Measurements from ENCODE around the gene MANSC4. TPM values are rescaled to one million over a fixed set of nuclear protein-coding genes. Genes with fewer than 3 reads are reported as not detected.

Gene MANSC4
- total and polyA plus RNA-seq, 2 donors (not counting 3 experiments of a cell fraction or from before 2014, with no cell fraction given): not detected

DNA sequence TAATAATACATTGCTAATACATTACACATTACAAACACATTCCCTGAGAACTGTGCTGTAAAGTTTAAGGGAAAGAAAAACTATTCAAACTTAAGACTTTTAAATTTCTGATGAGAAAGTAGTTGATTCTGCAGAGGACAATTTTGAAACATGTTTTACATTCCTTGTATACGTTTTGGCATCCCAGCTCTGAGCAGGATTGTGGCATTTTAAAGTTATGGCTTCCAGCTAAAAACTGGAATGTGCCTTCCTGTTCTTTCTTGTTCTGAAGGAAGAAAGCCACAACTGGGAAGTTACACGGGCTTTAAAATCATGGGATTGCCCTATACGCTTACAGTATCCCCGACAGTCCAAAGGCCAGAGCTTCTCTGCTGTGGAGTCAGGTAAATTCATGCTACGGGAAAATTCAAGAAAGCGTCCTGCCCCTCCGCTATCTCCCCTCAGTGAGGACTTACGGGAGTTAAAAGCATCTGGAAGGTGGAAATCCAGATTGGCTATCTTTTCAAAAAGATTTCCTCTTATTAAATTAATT lies 10.8 kb downstream of the MANSC4 start:
- CTCF ChIA-PET: no interaction called here
- no peaks in the 10 kb centered on the region for H3K36me3 ChIP-seq (ENCODE audit: control insufficient read depth in 2 of 2, extremely low read depth in 1 of 2, insufficient read depth in 2 of 2, low read length in 2 of 2)
- no peak overlapping the region for H3K27ac ChIP-seq (ENCODE audit: insufficient read depth, low read depth, low read length)
- no peaks in the 10 kb centered on the region for H3K9me1 ChIP-seq (replicated peaks; ENCODE audit: control insufficient read depth, extremely low read depth, insufficient read depth, low read length)
- intact Hi-C loops (cut with micrococcal nuclease): no loop called here
- no TSS peak for BruUV-seq (replicated peaks)
- no peaks in the 10 kb centered on the region for H3K9me3 ChIP-seq (replicated peaks; ENCODE audit: control insufficient read depth, insufficient read depth, low read length)
- no peak overlapping the region for H3K4me2 ChIP-seq (ENCODE audit: insufficient read depth, low read length)
- DNase-seq (ENCODE audit: low read depth, low spot score) (no peak), FAIRE-seq (no peak)
- H3K4me3 ChIP-seq (replicated peaks in 1 of 3; ENCODE audit: insufficient read depth in 1 of 3, low read depth in 1 of 3, low read length in 3 of 3): no peak overlapping the region
- TF ChIP-seq EZH2 (IDR thresholded peaks at IDR 0.05; ENCODE audit: borderline replicate concordance, low read depth, low read length, severe bottlenecking) (no peak), POLR2A (IDR thresholded peaks at IDR 0.05; ENCODE audit: low read depth, low read length) (no peak), POLR2AphosphoS5 (IDR thresholded peaks at IDR 0.05; ENCODE audit: insufficient read depth, low read depth, low read length) (no peak), MYC (IDR thresholded peaks at IDR 0.05; ENCODE audit: low read depth, low read length) (no peak), GATA2 (IDR thresholded peaks at IDR 0.05; ENCODE audit: insufficient read depth, insufficient read length, low read depth, low read length) (no peak), FOS (IDR thresholded peaks at IDR 0.05; ENCODE audit: borderline replicate concordance, insufficient read depth, low read length) (no peak), JUN (IDR thresholded peaks at IDR 0.05; ENCODE audit: borderline replicate concordance, insufficient read depth, insufficient read length, low read depth) (no peak)
- TF ChIP-seq, protein P1, sequence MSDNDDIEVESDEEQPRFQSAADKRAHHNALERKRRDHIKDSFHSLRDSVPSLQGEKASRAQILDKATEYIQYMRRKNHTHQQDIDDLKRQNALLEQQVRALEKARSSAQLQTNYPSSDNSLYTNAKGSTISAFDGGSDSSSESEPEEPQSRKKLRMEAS (IDR thresholded peaks at IDR 0.05; ENCODE audit: insufficient read depth, insufficient read length): no peak
- TF ChIP-seq, protein P2, sequence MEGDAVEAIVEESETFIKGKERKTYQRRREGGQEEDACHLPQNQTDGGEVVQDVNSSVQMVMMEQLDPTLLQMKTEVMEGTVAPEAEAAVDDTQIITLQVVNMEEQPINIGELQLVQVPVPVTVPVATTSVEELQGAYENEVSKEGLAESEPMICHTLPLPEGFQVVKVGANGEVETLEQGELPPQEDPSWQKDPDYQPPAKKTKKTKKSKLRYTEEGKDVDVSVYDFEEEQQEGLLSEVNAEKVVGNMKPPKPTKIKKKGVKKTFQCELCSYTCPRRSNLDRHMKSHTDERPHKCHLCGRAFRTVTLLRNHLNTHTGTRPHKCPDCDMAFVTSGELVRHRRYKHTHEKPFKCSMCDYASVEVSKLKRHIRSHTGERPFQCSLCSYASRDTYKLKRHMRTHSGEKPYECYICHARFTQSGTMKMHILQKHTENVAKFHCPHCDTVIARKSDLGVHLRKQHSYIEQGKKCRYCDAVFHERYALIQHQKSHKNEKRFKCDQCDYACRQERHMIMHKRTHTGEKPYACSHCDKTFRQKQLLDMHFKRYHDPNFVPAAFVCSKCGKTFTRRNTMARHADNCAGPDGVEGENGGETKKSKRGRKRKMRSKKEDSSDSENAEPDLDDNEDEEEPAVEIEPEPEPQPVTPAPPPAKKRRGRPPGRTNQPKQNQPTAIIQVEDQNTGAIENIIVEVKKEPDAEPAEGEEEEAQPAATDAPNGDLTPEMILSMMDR (IDR thresholded peaks at IDR 0.05; ENCODE audit: extremely low read depth in 1 of 2, insufficient read depth in 1 of 2, low read depth in 1 of 2, low read length in 2 of 2): no peak
- H4K20me1 ChIP-seq (replicated peaks; ENCODE audit: control insufficient read depth, extremely low read depth, insufficient read depth, low read length): no peaks in the 10 kb centered on the region
- dilution Hi-C loops (cut with MboI; ENCODE audit: extremely low pct_ligation_motif_present, low sequenced_read_pairs): no loop called here
- no peaks in the 10 kb centered on the region for H3K27me3 ChIP-seq (ENCODE audit: control insufficient read depth in 2 of 2, insufficient read depth in 2 of 2, low read length in 2 of 2)
- H3K9ac ChIP-seq (replicated peaks; ENCODE audit: extremely low read depth, insufficient read depth, low read length): no peak overlapping the region
- no peaks in the 10 kb centered on the region for H3K79me2 ChIP-seq (ENCODE audit: control insufficient read depth, insufficient read depth, low read length)
- H2AFZ ChIP-seq (ENCODE audit: low read depth, low read length): no peak overlapping the region
- peaks cover 26% of the 10 kb centered on the region for H3K4me1 ChIP-seq (ENCODE audit: control insufficient read depth, extremely low read depth, insufficient read depth, low read length)
- POLR2A ChIA-PET: no interaction called here

Data from endothelial cell of umbilical vein (primary cell).